GM23338 (cell line): Measurements from ENCODE around the gene MLLT6. TPM values are rescaled to one million over a fixed set of nuclear protein-coding genes. Genes with fewer than 3 reads are reported as not detected.

Source experiments
- ATAC-seq: fragments of 200-7000 bp; cut with Tn5 transposase; 3 replicates; pipeline ENCODE4 v1.9.1; 2020
- DNase-seq: peaks from one replicate; pipeline ENCODE4 v3.0.0-alpha.2; 2015; ENCODE audit warnings: low spot score
- H2AFZ ChIP-seq: fragments of 200-600 bp; sonication (generic); 2 replicates; pipeline ENCODE4 v1.8.0; 2016; ENCODE audit warnings: antibody characterized with exemption, mild to moderate bottlenecking, moderate library complexity
- H3F3A ChIP-seq: fragments of 200-600 bp; sonication (generic); replicated peaks from 2 replicates; pipeline ENCODE4 v1.8.0; 2017; ENCODE audit warnings: antibody characterized with exemption, mixed run types, low read depth
- H3K27ac ChIP-seq: fragments of 200-600 bp; sonication (generic); 2 replicates; pipeline ENCODE4 v1.6.1; 2016; ENCODE audit warnings: low read depth
- H3K27me3 ChIP-seq: fragments of 200-600 bp; sonication (generic); 2 replicates; pipeline ENCODE4 v1.8.0; 2016; ENCODE audit warnings: mild to moderate bottlenecking, mixed run types, moderate library complexity; ENCODE audit not compliant: insufficient read depth
- H3K36me3 ChIP-seq: fragments of 200-600 bp; sonication (generic); 2 replicates; pipeline ENCODE4 v1.8.0; 2016; ENCODE audit warnings: mild to moderate bottlenecking; ENCODE audit not compliant: insufficient read depth
- H3K4me1 ChIP-seq: fragments of 200-600 bp; sonication (generic); 2 replicates; pipeline ENCODE4 v1.8.0; 2016; ENCODE audit warnings: mild to moderate bottlenecking, moderate library complexity; ENCODE audit not compliant: insufficient read depth
- H3K4me2 ChIP-seq: fragments of 200-600 bp; sonication (generic); 2 replicates; pipeline ENCODE4 v1.7.1; 2017; ENCODE audit warnings: mixed run types
- H3K4me3 ChIP-seq: fragments of 200-600 bp; sonication (generic); 2 replicates; pipeline ENCODE4 v1.6.1; 2016; ENCODE audit warnings: mixed run types
- H3K79me2 ChIP-seq: fragments of 200-600 bp; sonication (generic); replicated peaks from 2 replicates; pipeline ENCODE4 v1.8.0; 2017; ENCODE audit warnings: mild to moderate bottlenecking; ENCODE audit not compliant: insufficient read depth
- H3K9me2 ChIP-seq: fragments of 200-600 bp; sonication (generic); 2 replicates; pipeline ENCODE4 v1.8.0; 2017; ENCODE audit not compliant: insufficient read depth
- H4K20me1 ChIP-seq: fragments of 200-600 bp; sonication (generic); replicated peaks from 2 replicates; pipeline ENCODE4 v1.8.0; 2017; ENCODE audit warnings: mild to moderate bottlenecking; ENCODE audit not compliant: insufficient read depth
- H3K27ac Mint-ChIP-seq: 2 replicates; pipeline ENCODE4 v1.8.0; 2020; ENCODE audit warnings: inconsistent platforms, mild to moderate bottlenecking, moderate library complexity, mixed read lengths
- H3K27me3 Mint-ChIP-seq: 3 replicates; pipeline ENCODE4 v1.8.0; 2022; ENCODE audit warnings: low read depth, mild to moderate bottlenecking, moderate library complexity, mixed read lengths, inconsistent platforms; ENCODE audit not compliant: insufficient read depth, poor library complexity
- H3K36me3 Mint-ChIP-seq: 3 replicates; pipeline ENCODE4 v1.8.0; 2021; ENCODE audit warnings: low read depth, mild to moderate bottlenecking, inconsistent platforms, moderate library complexity, mixed read lengths
- H3K4me1 Mint-ChIP-seq: 3 replicates; pipeline ENCODE4 v1.8.0; 2020; ENCODE audit warnings: mild to moderate bottlenecking, inconsistent platforms, mixed read lengths
- H3K4me3 Mint-ChIP-seq: 3 replicates; pipeline ENCODE4 v1.8.0; 2021; ENCODE audit warnings: moderate library complexity, mild to moderate bottlenecking, inconsistent platforms, mixed read lengths
- H3K9me3 Mint-ChIP-seq: 3 replicates; pipeline ENCODE4 v1.8.0; 2020; ENCODE audit warnings: moderate library complexity, mild to moderate bottlenecking, inconsistent platforms, mixed read lengths
- CREB1 ChIP-seq: fragments of 250-450 bp; sonication (Bioruptor Pico); IDR thresholded peaks from 2 replicates; pipeline ENCODE4 v1.5.0; 2020; ENCODE audit warnings: low read depth, mild to moderate bottlenecking, moderate library complexity
- EZH2phosphoT487 ChIP-seq: fragments of 200-600 bp; sonication (generic); IDR thresholded peaks from one replicate; pipeline ENCODE4 v1.8.1; 2018; ENCODE audit warnings: antibody characterized with exemption; ENCODE audit not compliant: unreplicated experiment
- NANOG ChIP-seq: IDR thresholded peaks from 2 replicates; pipeline ENCODE4 v1.6.1; 2016; ENCODE audit warnings: antibody characterized with exemption, borderline replicate concordance
- STAT1 ChIP-seq: IDR thresholded peaks from one replicate; pipeline ENCODE4 v1.6.1; 2016; ENCODE audit warnings: antibody characterized with exemption; ENCODE audit not compliant: unreplicated experiment
- ZNF331 ChIP-seq: fragments of 250-450 bp; sonication (Bioruptor Pico); IDR thresholded peaks from 2 replicates; pipeline ENCODE4 v1.5.0; 2020; ENCODE audit warnings: low read depth, mild to moderate bottlenecking, moderate library complexity
- polyA plus RNA-seq: library from polyadenylated mRNA; unstranded; fragments of >200 nt; fragmentation: Nextera tagmentation; extraction: Ambion mirVana; gene quantifications from 2 replicates; pipeline ENCODE4 v1.2.1, GENCODE V29; 2016
- total RNA-seq: library from RNA; depleted of rRNA; stranded (reverse); fragments of >200 nt; shearing (Covaris generic); gene quantifications from 2 replicates; pipeline ENCODE4 v1.2.3, GENCODE V29; 2014
- TF ChIP-seq, protein P1 (sequence below): fragments of 250-450 bp; sonication (Bioruptor Pico); IDR thresholded peaks from 2 replicates; pipeline ENCODE4 v1.5.0; 2020; ENCODE audit warnings: mild to moderate bottlenecking, moderate library complexity

MLLT6 gene
- total and polyA plus RNA-seq, 2 experiments from 2014 or later = 2.6 to 2.8 TPM

DNA sequence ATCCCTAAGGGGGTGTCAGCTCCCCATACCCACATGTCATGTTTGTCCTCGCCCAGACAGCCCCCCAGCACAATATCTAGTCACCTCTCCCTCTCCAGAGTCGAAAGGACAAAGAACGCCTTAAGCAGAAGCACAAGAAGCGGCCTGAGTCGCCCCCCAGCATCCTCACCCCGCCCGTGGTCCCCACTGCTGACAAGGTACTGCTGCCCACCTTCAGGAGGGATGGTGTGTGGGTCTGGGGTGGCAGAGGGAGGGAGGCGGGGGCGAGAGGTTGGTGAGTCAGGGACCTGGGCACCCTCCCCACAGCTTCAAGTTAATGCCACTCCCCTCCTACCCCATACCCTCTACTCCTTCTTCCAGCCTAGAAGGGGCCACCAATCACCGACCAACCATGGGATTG is 7.5 kb downstream of the MLLT6 start (continued):
- TF ChIP-seq, protein P1, sequence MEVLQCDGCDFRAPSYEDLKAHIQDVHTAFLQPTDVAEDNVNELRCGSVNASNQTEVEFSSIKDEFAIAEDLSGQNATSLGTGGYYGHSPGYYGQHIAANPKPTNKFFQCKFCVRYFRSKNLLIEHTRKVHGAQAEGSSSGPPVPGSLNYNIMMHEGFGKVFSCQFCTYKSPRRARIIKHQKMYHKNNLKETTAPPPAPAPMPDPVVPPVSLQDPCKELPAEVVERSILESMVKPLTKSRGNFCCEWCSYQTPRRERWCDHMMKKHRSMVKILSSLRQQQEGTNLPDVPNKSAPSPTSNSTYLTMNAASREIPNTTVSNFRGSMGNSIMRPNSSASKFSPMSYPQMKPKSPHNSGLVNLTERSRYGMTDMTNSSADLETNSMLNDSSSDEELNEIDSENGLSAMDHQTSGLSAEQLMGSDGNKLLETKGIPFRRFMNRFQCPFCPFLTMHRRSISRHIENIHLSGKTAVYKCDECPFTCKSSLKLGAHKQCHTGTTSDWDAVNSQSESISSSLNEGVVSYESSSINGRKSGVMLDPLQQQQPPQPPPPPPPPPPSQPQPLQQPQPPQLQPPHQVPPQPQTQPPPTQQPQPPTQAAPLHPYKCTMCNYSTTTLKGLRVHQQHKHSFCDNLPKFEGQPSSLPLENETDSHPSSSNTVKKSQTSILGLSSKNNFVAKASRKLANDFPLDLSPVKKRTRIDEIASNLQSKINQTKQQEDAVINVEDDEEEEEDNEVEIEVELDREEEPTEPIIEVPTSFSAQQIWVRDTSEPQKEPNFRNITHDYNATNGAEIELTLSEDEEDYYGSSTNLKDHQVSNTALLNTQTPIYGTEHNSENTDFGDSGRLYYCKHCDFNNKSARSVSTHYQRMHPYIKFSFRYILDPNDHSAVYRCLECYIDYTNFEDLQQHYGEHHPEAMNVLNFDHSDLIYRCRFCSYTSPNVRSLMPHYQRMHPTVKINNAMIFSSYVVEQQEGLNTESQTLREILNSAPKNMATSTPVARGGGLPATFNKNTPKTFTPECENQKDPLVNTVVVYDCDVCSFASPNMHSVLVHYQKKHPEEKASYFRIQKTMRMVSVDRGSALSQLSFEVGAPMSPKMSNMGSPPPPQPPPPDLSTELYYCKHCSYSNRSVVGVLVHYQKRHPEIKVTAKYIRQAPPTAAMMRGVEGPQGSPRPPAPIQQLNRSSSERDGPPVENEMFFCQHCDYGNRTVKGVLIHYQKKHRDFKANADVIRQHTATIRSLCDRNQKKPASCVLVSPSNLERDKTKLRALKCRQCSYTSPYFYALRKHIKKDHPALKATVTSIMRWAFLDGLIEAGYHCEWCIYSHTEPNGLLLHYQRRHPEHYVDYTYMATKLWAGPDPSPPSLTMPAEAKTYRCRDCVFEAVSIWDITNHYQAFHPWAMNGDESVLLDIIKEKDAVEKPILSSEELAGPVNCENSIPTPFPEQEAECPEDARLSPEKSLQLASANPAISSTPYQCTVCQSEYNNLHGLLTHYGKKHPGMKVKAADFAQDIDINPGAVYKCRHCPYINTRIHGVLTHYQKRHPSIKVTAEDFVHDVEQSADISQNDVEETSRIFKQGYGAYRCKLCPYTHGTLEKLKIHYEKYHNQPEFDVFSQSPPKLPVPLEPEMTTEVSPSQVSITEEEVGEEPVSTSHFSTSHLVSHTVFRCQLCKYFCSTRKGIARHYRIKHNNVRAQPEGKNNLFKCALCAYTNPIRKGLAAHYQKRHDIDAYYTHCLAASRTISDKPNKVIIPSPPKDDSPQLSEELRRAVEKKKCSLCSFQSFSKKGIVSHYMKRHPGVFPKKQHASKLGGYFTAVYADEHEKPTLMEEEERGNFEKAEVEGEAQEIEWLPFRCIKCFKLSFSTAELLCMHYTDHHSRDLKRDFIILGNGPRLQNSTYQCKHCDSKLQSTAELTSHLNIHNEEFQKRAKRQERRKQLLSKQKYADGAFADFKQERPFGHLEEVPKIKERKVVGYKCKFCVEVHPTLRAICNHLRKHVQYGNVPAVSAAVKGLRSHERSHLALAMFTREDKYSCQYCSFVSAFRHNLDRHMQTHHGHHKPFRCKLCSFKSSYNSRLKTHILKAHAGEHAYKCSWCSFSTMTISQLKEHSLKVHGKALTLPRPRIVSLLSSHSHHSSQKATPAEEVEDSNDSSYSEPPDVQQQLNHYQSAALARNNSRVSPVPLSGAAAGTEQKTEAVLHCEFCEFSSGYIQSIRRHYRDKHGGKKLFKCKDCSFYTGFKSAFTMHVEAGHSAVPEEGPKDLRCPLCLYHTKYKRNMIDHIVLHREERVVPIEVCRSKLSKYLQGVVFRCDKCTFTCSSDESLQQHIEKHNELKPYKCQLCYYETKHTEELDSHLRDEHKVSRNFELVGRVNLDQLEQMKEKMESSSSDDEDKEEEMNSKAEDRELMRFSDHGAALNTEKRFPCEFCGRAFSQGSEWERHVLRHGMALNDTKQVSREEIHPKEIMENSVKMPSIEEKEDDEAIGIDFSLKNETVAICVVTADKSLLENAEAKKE = no peak
- TF ChIP-seq ZNF331 (CRISPR knock-in tag) (no peak), EZH2phosphoT487 (no peak), STAT1 (no peak), NANOG (no peak)

DNA sequence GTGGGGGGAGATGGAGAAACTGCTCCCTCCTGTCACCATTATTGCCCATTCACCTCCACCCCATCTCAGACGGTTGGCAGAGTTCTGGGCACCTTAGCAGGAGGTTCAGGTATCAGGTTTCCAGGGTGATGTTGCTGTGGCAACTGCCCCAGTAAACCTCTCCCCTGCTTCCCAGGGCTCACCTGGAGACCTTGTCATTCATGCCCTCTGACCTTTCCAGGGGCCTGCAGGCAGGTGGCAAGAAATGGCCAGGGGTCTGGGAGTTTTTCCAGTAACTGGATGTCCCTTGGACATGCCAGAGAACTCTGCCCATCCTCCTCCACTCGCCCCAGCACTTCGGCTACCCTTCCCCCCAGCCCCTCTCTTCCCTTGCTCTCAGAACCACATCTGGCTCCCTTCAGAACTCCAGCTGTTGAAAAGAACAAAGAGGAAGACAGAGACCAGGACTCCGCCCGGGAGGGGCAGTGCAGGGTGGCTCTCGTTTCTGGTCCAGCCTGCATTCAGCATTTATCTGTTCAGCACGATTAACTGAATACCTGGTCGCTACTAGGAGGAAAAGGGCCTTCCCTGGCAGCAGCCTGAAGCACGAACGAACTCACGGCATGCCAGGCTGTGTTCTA is 8.5 kb downstream of the MLLT6 start:
- DNase-seq (peak; percentile 47), ATAC-seq (peak; percentile 28)
- Histone ChIP-seq H4K20me1 (peaks cover 3% of the 10 kb centered on the region; the same call in 1 of the 2 replicates), H2AFZ (no peak overlapping the region), H3K27ac (no peak overlapping the region), H3K4me1 (peaks cover 16% of the 10 kb centered on the region; the same call in 1 of the 2 replicates), H3K4me3 (no peak overlapping the region), H3K9me2 (no peaks in the 10 kb centered on the region), H3F3A (peaks cover 10% of the 10 kb centered on the region; the same call in 1 of the 2 replicates), H3K79me2 (no peaks in the 10 kb centered on the region), H3K36me3 (no peaks in the 10 kb centered on the region), H3K27me3 (peaks cover 34% of the 10 kb centered on the region), H3K4me2 (peak overlapping the region; percentile 51; the same call in 1 of the 2 replicates)
- Mint-ChIP-seq H3K36me3 (peaks cover 14% of the 10 kb centered on the region), H3K27me3 (peaks cover 34% of the 10 kb centered on the region), H3K4me3 (no peak overlapping the region; the same call in 2 of the 3 replicates), H3K27ac (peak overlapping the region; percentile 61; the same call in 1 of the 2 replicates), H3K9me3 (no peaks in the 10 kb centered on the region; the same call in 1 of the 3 replicates), H3K4me1 (peaks cover 79% of the 10 kb centered on the region)
- TF ChIP-seq CREB1 (CRISPR knock-in tag) = no peak
